CD4-positive, alpha-beta T cell (primary cell): Measurements from ENCODE around the gene SYNJ1. TPM values are rescaled to one million over a fixed set of nuclear protein-coding genes. Genes with fewer than 3 reads are reported as not detected.

Experiments
- ATAC-seq: fragments of 200-7000 bp; cut with Tn5 transposase; one replicate; pipeline ENCODE4 v1.10.0; 2022; ENCODE audit warnings: mild to moderate bottlenecking; ENCODE audit not compliant: poor library complexity
- CTCF ChIA-PET: fragments of 350-600 bp; sonication (Branson Sonifier 250); formaldehyde crosslinking; loops from one replicate; lab custom pipeline; 2021; ENCODE audit warnings: antibody characterized with exemption, inconsistent platforms; lab: Charles Lee
- POLR2A ChIA-PET: fragments of 350-600 bp; sonication (Branson Sonifier 250); formaldehyde crosslinking; loops from one replicate; lab custom pipeline; 2021; ENCODE audit warnings: antibody characterized with exemption, inconsistent platforms; lab: Charles Lee
- DNase-seq, 14 experiments: peaks; one replicate each; pipeline ENCODE4 v3.0.0-alpha.2; 2013 to 2020; ENCODE audit warnings: mixed read lengths in 2 of 14
- H3K27ac ChIP-seq, 2 donors: one replicate each; pipeline versions ENCODE4 v1.5.1 to v1.7.0; 2013; ENCODE audit warnings: low read length in 2 of 2, low read depth in 1 of 2, mild to moderate bottlenecking in 1 of 2
- H3K27me3 ChIP-seq, 2 experiments: 1 replicate in 1 of 2; 2 replicates in 1 of 2; pipeline versions ENCODE4 v1.6.1 to v1.7.0; 2013; ENCODE audit warnings: low read length in 2 of 2, control low read depth in 1 of 2, mild to moderate bottlenecking in 1 of 2, moderate library complexity in 1 of 2; ENCODE audit not compliant: insufficient read depth in 2 of 2, control insufficient read depth in 1 of 2
- H3K36me3 ChIP-seq: one replicate; pipeline ENCODE4 v1.6.1; 2013; ENCODE audit warnings: low read length, control low read depth; ENCODE audit not compliant: insufficient read depth
- H3K4me1 ChIP-seq: one replicate; pipeline ENCODE4 v1.6.1; 2013; ENCODE audit warnings: low read length, control low read depth; ENCODE audit not compliant: insufficient read depth
- H3K4me3 ChIP-seq: one replicate; pipeline ENCODE4 v1.5.1; 2013; ENCODE audit warnings: mild to moderate bottlenecking, low read length, moderate library complexity
- H3K9me3 ChIP-seq, 2 experiments: 1 replicate in 1 of 2; 2 replicates in 1 of 2; pipeline versions ENCODE4 v1.6.1 to v1.7.0; 2013; ENCODE audit warnings: low read length in 2 of 2, mild to moderate bottlenecking in 2 of 2, control low read depth in 1 of 2, moderate library complexity in 1 of 2; ENCODE audit not compliant: control insufficient read depth in 1 of 2, insufficient read depth in 1 of 2
- H3K27ac Mint-ChIP-seq: one replicate; pipeline ENCODE4 v1.8.0; 2020; ENCODE audit warnings: mixed read lengths
- H3K27me3 Mint-ChIP-seq: one replicate; pipeline ENCODE4 v1.8.0; 2021; ENCODE audit warnings: mixed read lengths
- H3K36me3 Mint-ChIP-seq: one replicate; pipeline ENCODE4 v1.8.0; 2021; ENCODE audit warnings: low read depth, mixed read lengths
- H3K4me1 Mint-ChIP-seq: one replicate; pipeline ENCODE4 v1.8.0; 2021; ENCODE audit warnings: low read depth, mixed read lengths
- H3K4me3 Mint-ChIP-seq: one replicate; pipeline ENCODE4 v1.8.0; 2020; ENCODE audit warnings: mild to moderate bottlenecking, mixed read lengths
- H3K9me3 Mint-ChIP-seq: one replicate; pipeline ENCODE4 v1.8.0; 2020; ENCODE audit warnings: mixed read lengths
- CTCF ChIP-seq: fragments of 200-600 bp; IDR thresholded peaks from one replicate; pipeline ENCODE4 v1.8.0; 2022; ENCODE audit warnings: antibody characterized with exemption, mild to moderate bottlenecking
- intact Hi-C, 2 experiments: fragments of 100-400 bp; cut with DNase I in 1 of 2; cut with micrococcal nuclease in 1 of 2; formaldehyde crosslinking; loops; one replicate each; pipeline versions ENCODE4 v1.15.1 to v1.9.0; 2023 to 2025; cut with DNase I, micrococcal nuclease
- total RNA-seq, 174 experiments: library from RNA in 2 of 174; stranded (reverse) in 2 of 174; gene quantifications; one replicate each; pipeline ENCODE4 v1.2.3 and lab custom pipeline; 2021 to 2026

SYNJ1 gene
- total RNA-seq, 2 experiments from 2014 or later, result 14.3 to 15.6 TPM

GRCh38 chr21:32765058-32765457 is 37.2 kb upstream of the SYNJ1 start:
- Mint-ChIP-seq H3K4me3 (no peak overlapping the region), H3K36me3 (peaks cover 90% of the 10 kb centered on the region), H3K4me1 (peaks cover 61% of the 10 kb centered on the region), H3K9me3 (no peaks in the 10 kb centered on the region), H3K27me3 (no peaks in the 10 kb centered on the region), H3K27ac (peak overlapping the region; percentile 30)
- POLR2A ChIA-PET, result interaction anchor here (1.0 kb wide), 1 partner anchor 10 kb away, joined by 3 read pairs; no protein-coding TSS in a partner anchor
- H3K27me3 ChIP-seq, result no peaks in the 10 kb centered on the region
- no peak for DNase-seq
- no peak for ATAC-seq
- peaks cover 9% of the 10 kb centered on the region for H3K4me1 ChIP-seq
- H3K36me3 ChIP-seq, result peaks cover 56% of the 10 kb centered on the region
- intact Hi-C loops, result no loop called here
- H3K9me3 ChIP-seq, result no peaks in the 10 kb centered on the region
- CTCF ChIA-PET, result interaction anchor here (0.6 kb wide), 1 partner anchor 988 kb away, joined by 3 read pairs; no protein-coding TSS in a partner anchor
- TF ChIP-seq CTCF, result no peak
- H3K27ac ChIP-seq, result no peak overlapping the region
- H3K4me3 ChIP-seq, result no peak overlapping the region

- ChIA-PET POLR2A (interaction anchor here (1.2 kb wide), 1 partner anchor 17 kb away, joined by 3 read pairs; no protein-coding TSS in a partner anchor), CTCF (interaction anchor here (0.6 kb wide), 1 partner anchor 989 kb away, joined by 3 read pairs; no protein-coding TSS in a partner anchor)
- H3K9me3 ChIP-seq, result no peaks in the 10 kb centered on the region
- Mint-ChIP-seq H3K9me3 (no peaks in the 10 kb centered on the region), H3K27me3 (no peaks in the 10 kb centered on the region), H3K27ac (no peak overlapping the region), H3K4me3 (no peak overlapping the region), H3K36me3 (peaks cover 95% of the 10 kb centered on the region), H3K4me1 (peaks cover 52% of the 10 kb centered on the region)
- ATAC-seq, result no peak
- intact Hi-C loops, result no loop called here
- no peaks in the 10 kb centered on the region for H3K27me3 ChIP-seq
- H3K4me1 ChIP-seq, result peaks cover 9% of the 10 kb centered on the region
- no peak overlapping the region for H3K4me3 ChIP-seq
- TF ChIP-seq CTCF, result no peak
- no peak overlapping the region for H3K27ac ChIP-seq
- peaks cover 63% of the 10 kb centered on the region for H3K36me3 ChIP-seq
- DNase-seq, result no peak
Observed at GRCh38 chr21:32764186-32764585, 36.4 kb upstream of the SYNJ1 start.

DNA sequence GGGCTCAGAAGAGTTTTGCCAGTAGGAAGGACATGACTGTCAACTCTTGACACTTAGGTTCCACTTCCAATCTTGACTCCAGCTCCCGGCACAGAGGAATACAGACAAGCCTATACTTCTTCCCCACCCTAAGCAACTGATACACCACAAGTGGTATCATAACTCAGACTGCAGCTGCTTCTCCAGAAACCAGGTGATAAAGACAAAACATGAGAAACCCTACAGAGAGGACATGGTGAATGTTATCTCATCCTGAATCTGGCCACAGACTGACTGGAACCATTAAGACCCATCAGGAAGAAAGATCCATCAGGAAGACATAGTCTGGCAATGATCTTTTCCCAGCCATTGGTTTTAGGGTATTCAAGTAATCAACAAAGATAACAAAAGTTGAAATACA is 30.0 kb upstream of the SYNJ1 start:
- Histone ChIP-seq H3K36me3 (peaks cover 78% of the 10 kb centered on the region), H3K4me3 (no peak overlapping the region), H3K4me1 (no peaks in the 10 kb centered on the region), H3K27me3 (no peaks in the 10 kb centered on the region), H3K9me3 (no peaks in the 10 kb centered on the region), H3K27ac (no peak overlapping the region)
- H3K4me1 Mint-ChIP-seq, result peaks cover 8% of the 10 kb centered on the region
- no peaks in the 10 kb centered on the region for H3K27me3 Mint-ChIP-seq
- CTCF ChIA-PET, result interaction anchor here (1.1 kb wide), 1 partner anchor 8 kb away, joined by 3 read pairs; no protein-coding TSS in a partner anchor
- intact Hi-C loops, result no loop called here
- no peak for DNase-seq
- no peak overlapping the region for H3K27ac Mint-ChIP-seq
- no peak for TF ChIP-seq CTCF
- peaks cover 91% of the 10 kb centered on the region for H3K36me3 Mint-ChIP-seq
- H3K4me3 Mint-ChIP-seq, result no peak overlapping the region
- POLR2A ChIA-PET, result interaction anchor here (0.8 to 7.4 kb wide), 2 partner anchors 13 to 30 kb away, joined by 3 to 36 read pairs; partner anchors contain the start of genes PAXBP1 and SYNJ1
- ATAC-seq, result no peak
- no peaks in the 10 kb centered on the region for H3K9me3 Mint-ChIP-seq
